C4-2B (cell line): ENCODE data around the gene CCDC61.

ENCODE experiments used
- ZFX ChIP-seq: fragments of 450-650 bp; IDR thresholded peaks from 2 replicates; pipeline ENCODE4 v1.6.1; 2017
- TF ChIP-seq, protein P1 (sequence below): fragments of 450-650 bp; conservative IDR thresholded peaks from 2 replicates; pipeline ENCODE4 v1.5.1; 2017; ENCODE audit warnings: mild to moderate bottlenecking

DNA sequence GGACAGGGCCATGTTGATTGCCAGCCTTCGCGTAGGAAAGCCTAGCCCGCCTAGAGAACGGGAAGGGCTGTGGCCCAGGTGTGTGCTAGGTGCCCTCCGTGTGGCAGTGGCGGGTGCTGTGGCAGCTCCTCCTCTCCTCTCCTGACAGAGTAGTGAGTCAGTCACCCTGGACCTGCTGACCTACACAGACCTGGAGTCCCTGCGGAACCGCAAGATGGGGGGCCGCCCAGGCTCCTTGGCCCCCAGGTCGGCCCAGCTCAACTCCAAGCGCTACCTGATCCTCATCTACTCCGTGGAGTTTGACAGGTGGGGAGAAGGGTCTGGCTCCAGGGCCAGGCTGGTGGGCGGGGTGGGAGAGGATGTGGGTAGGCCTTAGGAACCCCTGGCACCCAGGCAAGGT, 11.1 kb downstream of the CCDC61 start:
- TF ChIP-seq, protein P1, sequence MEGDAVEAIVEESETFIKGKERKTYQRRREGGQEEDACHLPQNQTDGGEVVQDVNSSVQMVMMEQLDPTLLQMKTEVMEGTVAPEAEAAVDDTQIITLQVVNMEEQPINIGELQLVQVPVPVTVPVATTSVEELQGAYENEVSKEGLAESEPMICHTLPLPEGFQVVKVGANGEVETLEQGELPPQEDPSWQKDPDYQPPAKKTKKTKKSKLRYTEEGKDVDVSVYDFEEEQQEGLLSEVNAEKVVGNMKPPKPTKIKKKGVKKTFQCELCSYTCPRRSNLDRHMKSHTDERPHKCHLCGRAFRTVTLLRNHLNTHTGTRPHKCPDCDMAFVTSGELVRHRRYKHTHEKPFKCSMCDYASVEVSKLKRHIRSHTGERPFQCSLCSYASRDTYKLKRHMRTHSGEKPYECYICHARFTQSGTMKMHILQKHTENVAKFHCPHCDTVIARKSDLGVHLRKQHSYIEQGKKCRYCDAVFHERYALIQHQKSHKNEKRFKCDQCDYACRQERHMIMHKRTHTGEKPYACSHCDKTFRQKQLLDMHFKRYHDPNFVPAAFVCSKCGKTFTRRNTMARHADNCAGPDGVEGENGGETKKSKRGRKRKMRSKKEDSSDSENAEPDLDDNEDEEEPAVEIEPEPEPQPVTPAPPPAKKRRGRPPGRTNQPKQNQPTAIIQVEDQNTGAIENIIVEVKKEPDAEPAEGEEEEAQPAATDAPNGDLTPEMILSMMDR = no peak
- TF ChIP-seq ZFX = no peak
